C4-2B (cell line): ENCODE results near the gene PMM1.
"Not testable (repeated sequence)": the region's sequence is repeated elsewhere in the genome, so short reads cannot be mapped to it uniquely, and the experiment has no call there.

ENCODE experiments used
- H3K27ac ChIP-seq: fragments of 450-650 bp; 2 replicates; pipeline ENCODE4 v1.5.1; 2017
- ZFX ChIP-seq: fragments of 450-650 bp; IDR thresholded peaks from 2 replicates; pipeline ENCODE4 v1.6.1; 2017
- TF ChIP-seq, protein P1 (sequence below): fragments of 450-650 bp; conservative IDR thresholded peaks from 2 replicates; pipeline ENCODE4 v1.5.1; 2017; ENCODE audit warnings: mild to moderate bottlenecking

Gene PMM1

DNA sequence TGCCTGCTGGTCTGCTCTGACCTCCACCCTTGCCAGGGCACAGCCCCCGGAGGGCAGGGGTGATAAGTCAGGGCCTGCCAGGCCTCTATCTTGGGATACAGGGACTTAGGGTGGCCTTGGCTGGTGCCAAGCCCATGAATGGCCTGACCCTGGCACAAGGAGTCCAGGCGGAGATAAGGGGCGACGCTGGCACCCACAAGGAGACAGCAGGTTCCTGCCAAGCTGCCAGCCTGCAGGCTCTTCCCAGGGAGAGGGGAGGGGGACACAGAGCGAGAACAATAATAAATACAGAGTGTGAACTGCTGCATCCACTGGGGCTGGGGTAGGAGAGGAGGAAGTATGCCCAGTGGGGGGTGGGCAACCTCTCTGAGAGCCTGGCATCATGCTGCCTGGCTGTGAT, 27.9 kb downstream of the PMM1 start:
- no peak overlapping the region for H3K27ac ChIP-seq
- TF ChIP-seq, protein P1, sequence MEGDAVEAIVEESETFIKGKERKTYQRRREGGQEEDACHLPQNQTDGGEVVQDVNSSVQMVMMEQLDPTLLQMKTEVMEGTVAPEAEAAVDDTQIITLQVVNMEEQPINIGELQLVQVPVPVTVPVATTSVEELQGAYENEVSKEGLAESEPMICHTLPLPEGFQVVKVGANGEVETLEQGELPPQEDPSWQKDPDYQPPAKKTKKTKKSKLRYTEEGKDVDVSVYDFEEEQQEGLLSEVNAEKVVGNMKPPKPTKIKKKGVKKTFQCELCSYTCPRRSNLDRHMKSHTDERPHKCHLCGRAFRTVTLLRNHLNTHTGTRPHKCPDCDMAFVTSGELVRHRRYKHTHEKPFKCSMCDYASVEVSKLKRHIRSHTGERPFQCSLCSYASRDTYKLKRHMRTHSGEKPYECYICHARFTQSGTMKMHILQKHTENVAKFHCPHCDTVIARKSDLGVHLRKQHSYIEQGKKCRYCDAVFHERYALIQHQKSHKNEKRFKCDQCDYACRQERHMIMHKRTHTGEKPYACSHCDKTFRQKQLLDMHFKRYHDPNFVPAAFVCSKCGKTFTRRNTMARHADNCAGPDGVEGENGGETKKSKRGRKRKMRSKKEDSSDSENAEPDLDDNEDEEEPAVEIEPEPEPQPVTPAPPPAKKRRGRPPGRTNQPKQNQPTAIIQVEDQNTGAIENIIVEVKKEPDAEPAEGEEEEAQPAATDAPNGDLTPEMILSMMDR: no peak

DNA sequence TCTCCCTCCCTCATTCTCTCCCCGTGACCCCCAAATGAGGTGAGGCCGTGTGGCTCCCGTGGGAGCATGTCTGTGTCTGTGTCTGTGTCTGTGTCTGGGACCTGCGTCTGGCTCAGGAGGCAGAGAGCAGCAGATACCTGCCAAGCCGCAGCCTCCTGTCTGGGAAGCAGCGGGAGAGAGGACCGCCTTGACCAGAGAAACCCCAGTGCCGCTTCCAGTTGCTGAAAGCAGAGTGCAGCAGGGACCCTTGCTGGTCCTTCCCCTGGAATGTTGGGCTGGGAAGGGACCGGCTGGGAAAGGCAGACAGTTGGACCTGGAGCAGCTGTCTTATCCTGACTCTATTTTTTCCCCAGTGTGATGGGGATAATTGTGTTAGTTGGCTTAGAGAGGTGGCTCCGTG, 28.3 kb downstream of the PMM1 start:
- no peak overlapping the region for H3K27ac ChIP-seq

DNA sequence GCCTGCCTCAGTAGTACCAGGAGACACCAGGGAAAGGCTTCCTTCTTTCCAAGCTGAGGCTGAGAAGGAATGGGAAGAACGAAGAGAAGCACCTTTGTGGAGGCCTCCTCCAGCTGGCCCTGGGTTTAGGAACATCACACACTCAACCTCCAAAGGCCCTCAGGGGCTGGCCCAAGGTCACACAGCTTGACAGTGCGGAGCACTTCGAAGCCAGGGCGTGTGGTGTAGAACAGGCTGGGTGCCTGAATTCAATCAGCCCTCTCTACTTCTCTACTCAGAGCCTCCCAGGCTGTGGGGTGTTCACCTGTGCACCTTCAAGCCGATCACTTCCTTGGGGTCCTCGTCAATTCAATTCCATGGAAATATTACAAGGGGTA, 29.6 kb downstream of the PMM1 start:
- TF ChIP-seq, protein P1: no peak
- TF ChIP-seq ZFX: no peak
- H3K27ac ChIP-seq: no peak overlapping the region

More for the DNA sequence above, 28.3 kb downstream of the PMM1 start:
- no peak for TF ChIP-seq ZFX
- TF ChIP-seq, protein P1: no peak

DNA sequence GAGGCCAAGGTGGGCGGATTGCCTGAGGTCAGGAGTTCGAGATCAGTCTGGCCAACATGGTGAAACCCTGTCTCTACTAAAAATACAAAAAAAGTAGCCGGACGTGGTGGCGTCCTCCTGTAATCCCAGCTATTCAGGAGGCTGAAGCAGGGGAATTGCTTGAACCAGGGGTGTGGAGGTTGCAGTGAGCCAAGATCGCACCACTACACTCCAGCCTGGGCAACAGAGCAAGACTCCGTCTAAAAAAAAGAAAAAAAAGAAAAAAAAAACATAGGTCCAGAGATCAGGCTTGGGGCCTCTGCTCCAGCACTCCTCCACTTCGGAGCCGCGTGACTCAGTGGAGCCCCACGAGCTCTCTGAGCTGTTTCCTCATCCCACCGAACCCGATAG, 31.4 kb downstream of the PMM1 start:
- H3K27ac ChIP-seq: not testable (repeated sequence)

DNA sequence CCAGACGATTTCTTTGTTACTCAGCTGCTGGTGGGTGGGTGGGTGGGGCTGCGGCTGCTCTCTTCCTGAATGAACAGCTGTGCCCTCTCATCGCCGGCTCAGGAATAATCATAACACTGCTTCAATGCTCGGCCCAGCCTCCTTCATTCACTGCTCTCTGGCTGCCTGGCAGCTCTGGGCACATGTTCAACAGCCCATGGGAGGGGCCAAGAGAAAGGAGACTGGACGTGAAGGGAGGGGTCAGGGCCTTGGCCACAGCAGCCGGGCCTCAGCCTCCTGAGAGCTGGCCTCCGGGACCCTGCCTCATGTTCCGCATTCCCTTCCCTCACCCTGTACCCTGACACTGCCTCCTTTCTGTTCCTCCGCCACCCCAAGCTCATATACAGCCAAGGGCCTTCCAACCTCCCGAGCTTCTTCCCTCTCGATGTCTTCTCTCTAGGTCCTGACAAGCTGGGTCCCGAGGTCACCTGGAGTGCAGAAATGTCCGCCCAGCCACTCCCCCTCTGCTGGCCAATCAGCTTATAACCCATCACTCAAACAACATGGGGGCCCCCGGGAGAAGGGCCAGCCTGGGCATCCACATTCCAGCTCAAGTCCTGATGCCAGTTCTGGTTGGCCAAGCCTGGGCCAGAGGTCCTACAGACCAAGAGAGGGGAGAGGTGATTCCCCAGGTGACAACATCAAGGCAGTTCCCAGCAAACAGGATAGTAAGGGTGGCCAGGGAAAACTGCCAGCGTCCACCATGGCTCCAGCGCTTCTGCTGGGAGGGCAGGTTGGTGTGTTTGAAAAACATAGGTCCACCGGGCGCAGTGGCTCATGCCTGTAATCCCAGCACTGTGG, 32.0 kb downstream of the PMM1 start:
- H3K27ac ChIP-seq: no peak overlapping the region
- TF ChIP-seq, protein P1: no peak
- no peak for TF ChIP-seq ZFX

DNA sequence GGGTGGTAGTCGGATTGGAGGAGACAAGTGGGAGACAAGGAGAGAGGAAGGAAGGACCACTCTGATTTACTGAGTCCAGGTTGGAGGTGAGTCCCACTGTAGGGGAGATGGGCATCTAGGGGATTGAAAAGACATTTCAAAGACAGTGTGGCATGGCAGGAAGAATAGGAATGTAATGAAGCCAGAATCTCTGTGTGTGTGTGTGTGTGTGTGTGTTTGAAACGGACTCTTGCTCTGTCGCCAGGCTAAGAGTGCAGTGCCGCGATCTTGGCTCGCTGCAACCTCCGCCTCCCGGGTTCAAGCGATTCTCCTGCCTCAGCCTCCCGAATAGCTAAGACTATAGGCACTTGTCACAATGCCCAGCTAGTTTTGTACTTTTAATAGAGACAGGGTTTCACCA, 33.1 kb downstream of the PMM1 start:
- no peak for TF ChIP-seq ZFX
- TF ChIP-seq, protein P1: no peak
- no peak overlapping the region for H3K27ac ChIP-seq

DNA sequence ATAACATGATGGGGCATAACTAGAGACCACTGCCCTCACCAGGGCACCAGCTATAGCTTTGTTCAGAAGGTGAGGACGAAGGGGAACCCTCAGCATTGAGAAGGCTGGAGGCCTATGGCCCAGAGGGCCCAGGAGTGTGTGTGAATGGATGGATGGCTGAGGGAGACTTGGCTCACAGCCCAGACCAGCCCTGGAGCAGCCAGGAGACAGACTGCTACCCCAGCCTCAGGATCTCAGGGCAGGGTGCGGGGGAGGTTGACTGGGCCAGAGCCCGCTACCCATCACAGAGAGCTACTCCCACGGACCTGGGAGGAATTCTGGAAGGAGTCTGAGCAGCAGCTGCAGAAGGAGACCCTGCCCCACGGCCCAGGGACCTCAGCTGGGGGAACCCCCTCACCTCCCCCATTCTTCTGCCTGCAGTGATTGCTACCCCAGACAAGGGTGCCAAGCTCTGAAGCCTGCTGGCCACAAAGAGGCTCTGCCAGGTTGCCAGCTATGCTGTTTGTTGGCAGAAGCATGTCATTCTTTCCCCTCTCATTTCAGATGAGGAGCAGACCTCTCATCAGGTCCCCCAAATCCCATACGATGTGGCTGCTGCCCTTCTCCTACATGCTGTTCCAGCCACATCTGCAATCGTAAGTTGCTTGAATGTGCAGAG, 34.2 kb downstream of the PMM1 start:
- H3K27ac ChIP-seq: no peak overlapping the region
- TF ChIP-seq ZFX: no peak
- TF ChIP-seq, protein P1: no peak
